ENCODE results near the gene MTX3.

The MTX3 gene

DNA sequence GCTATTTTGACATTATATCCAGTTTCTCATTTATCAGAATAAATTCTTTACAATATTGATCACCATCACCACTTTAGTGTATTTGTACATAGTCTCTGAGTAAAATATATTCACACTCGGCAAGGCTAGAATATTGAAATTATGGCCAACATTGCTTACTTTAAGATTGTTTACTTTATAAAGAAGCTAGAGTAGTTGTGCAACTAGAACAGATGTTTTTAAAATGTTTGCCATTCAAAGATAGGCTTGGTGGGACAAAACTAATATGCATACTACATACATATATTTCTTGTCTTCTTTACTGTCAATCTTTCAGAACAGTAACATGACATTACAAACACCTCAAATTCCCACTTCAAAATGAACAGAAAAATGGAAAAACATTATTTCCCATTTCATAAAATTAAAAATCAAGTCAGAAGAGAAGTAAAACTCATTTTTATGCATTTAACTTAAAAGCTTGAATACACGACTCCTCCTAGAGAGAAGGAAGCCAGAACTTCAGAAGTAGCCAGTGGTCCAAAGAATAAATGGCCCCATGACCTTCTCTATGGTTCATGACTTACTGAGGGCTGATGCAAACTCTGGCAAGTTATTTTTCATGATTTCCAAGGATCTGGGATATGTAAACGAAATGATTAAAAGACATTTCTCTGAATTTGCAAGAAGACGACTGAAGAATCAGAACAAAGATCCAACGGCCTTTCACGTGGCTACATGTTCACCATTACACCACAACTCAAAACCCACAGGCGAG, 14.1 kb downstream of the MTX3 start:
- no peak for DNase-seq

DNA sequence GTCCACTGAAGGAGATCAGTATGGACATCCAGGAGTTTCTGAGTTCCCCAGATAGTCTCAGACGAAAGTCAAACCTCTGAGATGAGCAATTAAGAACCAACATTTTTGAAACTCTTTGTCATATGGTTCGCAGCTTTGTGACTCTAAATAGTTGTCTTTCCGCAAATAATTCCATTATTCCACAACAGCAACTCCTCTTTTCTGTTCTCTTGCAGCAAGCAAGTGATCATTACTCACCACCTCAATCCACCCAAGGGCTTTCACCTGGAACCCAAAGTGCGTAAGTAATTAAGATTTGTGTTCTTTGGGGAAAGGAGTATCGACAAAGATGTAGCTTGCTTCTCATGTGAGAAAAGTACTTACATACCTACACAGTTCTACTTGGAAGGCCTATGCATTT, 15.6 kb downstream of the MTX3 start:
- DNase-seq: no peak

DNA sequence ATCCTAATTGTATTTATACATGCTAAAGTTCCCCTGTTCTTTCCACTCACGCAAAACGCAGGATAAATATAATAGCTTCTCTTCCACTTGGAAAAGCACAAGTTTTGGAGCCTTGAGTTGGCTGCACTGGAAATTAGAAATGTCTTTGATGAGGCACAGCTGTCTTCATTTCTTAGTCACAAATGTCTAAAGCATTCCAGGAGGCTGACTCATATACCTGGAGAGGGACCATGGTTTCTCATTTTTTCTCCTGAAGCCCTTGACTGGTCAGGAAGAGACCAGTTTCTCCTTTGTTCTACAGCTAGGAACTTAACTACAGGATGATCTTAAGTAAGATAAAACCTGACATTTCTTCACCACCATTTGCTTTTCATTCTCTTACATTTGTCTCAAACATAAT, 16.2 kb downstream of the MTX3 start:
- DNase-seq: no peak

DNA sequence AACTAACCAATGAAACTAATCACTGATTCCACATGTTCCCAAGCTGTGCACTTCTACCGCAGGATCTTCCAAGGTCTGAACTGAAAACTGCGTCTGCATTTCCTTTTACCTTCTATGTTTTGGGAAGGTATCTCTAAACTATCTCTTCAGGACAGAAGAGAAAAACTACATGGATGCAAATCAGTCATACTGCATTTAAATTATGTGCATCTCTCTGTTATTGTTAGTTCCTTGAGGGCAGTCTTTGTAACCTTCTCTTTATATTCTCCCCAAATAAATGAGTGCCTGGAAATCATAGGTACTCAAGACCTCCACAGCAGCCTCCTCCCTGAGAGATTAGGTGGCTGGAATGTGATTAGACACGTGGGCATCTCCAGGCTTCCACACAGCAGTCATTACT, 17.1 kb downstream of the MTX3 start:
- DNase-seq: peak in 1 of 2 experiments; percentile 14

GRCh38 chr5:79973511-79973910, 17.6 kb downstream of the MTX3 start:
- DNase-seq: no peak

GRCh38 chr5:79971156-79971555, 19.9 kb downstream of the MTX3 start:
- DNase-seq: no peak

GRCh38 chr5:79966448-79966847, 24.6 kb downstream of the MTX3 start:
- DNase-seq: no peak

- no peak for DNase-seq
Observed at GRCh38 chr5:79964136-79964535, 26.9 kb downstream of the MTX3 start.

DNA sequence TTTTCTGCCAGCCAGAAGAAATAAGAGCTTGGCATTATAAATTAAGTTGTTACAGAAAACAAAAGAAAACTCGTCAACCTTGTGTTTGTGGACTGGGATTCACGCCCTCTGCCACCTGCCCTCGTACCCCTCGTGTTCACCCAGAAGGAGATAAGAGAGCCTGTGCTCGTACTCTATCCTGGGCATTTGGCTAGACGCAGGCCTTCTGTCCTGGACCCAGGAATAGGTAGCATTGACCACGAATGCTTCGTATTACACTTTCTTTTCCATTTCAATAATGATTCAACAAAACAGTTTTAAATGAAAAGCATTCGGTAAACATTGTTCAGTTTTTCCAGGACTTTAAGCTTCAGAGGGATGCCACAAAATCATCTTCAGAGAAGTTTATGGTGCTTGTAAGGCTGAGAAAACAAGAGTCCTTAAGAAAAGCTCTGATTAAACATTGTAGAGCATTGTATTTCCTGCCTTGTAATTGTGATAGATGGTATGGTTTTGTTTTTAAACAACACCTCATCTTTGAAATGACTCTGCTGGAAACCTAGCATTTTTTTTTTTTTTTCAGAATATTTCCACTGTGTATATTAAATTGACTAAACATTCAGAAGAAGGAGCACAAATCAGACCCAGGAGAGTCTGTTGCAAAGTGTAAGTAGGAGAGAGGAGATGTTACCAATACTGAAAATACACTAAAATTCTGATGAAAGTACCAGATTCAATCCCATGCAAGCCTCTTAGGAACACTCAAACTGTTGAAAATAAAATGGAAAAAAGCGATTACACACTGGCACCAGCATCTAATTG, 27.6 kb downstream of the MTX3 start:
- DNase-seq: no peak

DNA sequence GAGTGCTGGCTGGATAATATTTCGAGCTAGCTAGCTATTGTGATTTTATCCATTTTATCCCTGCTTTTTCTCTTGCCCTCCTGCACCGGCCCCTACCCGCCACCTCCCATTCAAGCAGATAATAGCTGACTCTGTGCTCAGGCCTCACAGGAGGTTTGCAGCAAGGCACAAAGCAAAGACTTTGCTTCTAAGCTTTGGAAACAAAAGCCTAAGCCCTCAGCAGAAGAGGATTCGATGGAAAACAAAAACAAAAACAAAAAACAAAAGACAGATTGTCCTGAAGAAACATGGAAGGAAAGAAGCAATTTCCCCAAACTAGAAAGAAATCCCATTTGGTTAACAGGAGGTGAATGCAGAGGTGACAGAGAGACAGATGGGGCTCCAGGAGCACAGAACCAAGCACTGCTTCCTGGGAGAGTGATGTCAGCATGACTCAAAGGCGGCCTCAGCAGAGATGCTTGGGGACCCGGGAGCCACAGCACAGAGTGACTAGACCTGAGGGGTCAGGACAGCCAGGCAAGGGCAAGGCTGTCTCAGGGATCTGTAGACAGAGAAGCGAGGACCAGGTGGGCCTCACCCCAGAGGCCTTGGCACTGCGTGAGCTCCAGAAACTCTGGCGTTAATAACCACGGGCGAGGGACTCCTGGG, 28.4 kb downstream of the MTX3 start:
- peak; percentile 3 to 56 for DNase-seq

DNA sequence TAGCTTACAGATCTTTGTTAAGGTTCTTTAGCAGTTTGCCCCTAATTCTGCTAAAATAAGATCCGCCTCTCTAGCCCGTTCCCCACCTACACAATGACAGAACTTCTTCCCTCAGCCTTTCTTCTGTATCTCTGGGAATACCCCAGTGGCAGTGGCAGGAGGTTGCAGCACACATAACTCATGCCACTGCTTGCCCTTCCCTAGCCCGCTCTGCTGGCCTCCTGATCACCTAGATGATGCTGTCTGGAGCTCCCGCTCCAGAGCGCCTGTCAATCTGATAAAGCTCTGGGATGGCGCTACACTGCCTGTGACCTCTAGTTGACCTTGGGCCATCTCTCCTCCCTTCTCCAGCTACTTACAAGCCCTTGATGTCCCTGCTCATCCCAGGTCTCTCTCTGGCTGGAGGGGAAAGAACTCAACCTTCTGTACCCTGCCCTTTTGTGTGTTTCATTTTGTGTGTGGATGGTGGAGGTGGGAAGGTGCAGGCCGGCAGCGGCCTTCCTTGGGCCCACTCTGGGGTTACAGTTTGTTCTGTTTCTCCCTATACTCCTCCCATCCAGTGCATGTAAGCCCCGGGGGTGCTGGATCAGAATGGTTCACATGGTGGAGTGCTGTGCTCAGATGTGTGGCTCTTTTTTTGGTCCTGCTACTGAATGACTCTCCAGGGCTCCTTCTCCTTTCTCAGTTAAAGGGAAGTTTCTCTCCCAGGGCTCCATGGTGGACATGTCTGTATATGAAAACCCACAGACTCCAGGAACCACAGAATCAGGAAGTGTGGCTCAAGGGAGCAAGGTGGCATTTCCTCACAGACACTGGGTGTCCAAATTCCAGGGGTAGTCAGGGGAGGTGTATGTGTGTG, 29.1 kb downstream of the MTX3 start:
- no peak for DNase-seq

- no peak for DNase-seq
Observed at GRCh38 chr5:79959407-79959806, 31.7 kb downstream of the MTX3 start.

GRCh38 chr5:79955941-79956670, 35.0 kb downstream of the MTX3 start:
- DNase-seq: peak; percentile 98 to 99

- DNase-seq: peak; percentile 88 to 94
Observed at GRCh38 chr5:79955356-79955895, 35.6 kb downstream of the MTX3 start.

GRCh38 chr5:79954620-79955019, 36.4 kb downstream of the MTX3 start:
- DNase-seq: no peak

DNA sequence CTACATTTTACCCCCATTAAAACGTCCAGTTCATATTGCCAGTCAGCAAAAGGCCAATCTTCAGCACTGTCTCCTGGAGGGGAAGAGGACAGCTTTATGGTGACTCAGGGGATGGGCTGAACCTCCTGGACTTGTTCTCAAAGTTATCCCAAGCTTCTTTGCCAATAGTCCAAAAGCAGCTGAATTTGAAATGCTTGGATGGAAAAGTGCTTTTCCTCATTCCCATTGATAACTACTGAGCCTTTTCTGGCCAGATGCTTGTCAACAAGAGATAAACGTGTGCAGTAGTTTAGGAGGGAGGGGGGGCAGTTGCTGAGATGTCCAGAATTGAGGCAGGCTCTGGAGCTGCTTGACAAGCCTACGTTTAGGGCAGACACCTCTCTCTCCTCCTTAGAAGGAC, 43.5 kb downstream of the MTX3 start:
- no peak for DNase-seq

DNA sequence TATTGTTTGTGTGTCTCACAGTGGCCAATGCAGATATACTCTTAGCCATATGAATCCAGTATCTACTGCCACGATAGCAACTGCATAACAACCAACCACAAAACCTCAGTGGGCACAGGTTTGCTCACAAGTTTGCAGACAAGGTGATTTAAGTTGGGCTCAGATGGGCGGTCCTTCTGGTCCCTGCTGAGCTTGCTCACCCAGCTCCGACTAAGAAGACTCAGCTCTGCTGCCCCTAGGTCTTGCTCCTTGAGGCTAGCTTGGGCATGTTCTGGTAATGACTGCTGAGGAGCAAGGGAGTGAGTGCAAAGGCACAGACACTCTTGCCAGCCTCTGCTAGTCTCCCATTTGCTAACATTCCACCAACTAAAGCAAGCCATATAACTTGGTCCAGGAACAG, 52.6 kb downstream of the MTX3 start:
- DNase-seq: no peak

DNA sequence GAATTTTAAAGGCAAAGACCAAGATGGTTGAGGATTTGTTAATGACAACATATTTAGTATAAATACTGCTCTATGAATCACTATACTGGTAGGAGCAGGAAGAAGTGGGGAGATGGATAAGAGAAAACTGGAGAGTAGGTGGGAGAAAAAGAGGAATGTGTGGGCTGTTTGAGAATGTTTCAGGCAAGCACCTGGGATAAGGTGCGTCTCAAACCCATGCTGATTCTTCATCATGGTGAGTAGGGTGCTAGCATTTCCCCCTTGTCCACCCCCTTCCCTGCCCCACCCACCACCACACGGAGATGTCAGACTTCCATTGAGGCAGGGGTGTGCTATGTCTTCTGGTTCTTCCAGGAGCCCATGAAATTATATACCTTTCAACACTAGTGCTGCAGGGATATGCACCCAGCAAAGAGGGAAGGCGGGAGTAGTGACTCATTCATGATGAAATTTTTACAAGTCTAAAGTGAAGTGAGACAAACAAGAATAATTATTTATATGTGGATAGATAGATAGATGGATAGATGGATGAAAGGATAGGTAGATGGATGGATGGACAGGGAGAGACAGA, 54.3 kb downstream of the MTX3 start:
- DNase-seq: no peak

GRCh38 chr5:79936002-79936645, 54.9 kb downstream of the MTX3 start:
- no peak for DNase-seq

DNA sequence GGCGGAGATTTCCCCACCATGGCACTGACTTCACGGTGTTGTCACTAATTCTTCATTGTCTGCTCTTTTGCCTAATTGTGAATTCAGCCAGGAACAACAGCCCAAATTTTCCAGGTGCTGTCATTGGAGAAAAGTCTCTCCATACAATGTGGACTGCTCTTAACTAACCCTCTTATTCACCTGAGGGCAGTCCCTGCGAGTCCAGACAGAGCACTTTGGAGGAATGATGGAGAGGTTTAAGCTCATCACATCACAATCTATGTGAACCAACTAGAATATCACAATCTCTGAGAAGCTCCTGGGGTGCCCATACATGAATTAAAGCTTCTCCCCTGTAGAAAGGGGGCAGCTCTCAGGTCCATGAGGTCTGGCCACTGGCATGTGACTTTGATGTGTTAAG, 56.4 kb downstream of the MTX3 start:
- DNase-seq: peak in 1 of 2 experiments; percentile 9
